Endothelial cell of umbilical vein (primary cell): ENCODE results near the gene NUDT2. TPM values are rescaled to one million over a fixed set of nuclear protein-coding genes. Genes with fewer than 3 reads are reported as not detected.

Source experiments
- BruUV-seq: library from RNA; stranded (reverse); fragments of 400-500 nt; replicated peaks from 2 replicates; lab custom pipeline; 2021; lab: Mats Ljungman, UMichigan
- CTCF ChIA-PET: fragments of 300-600, 350-600 bp; sonication (Branson Sonifier 250); formaldehyde crosslinking; loops from one replicate; lab custom pipeline; 2021; ENCODE audit warnings: antibody characterized with exemption, inconsistent platforms; lab: Charles Lee
- POLR2A ChIA-PET: fragments of 300-600, 350-600 bp; sonication (Branson Sonifier 250); formaldehyde crosslinking; loops from one replicate; lab custom pipeline; 2021; ENCODE audit warnings: antibody characterized with exemption, inconsistent platforms; lab: Charles Lee
- DNase-seq: peaks from one replicate; pipeline ENCODE4 v3.0.0-alpha.2; 2011; ENCODE audit warnings: low read depth, low spot score
- FAIRE-seq: peaks from 2 replicates; lab custom pipeline; 2011; peaks lifted over from hg19 to GRCh38; lab: Jason Lieb, UNC
- H2AFZ ChIP-seq: 2 replicates; pipeline ENCODE4 v1.6.0; 2012; ENCODE audit warnings: low read depth, low read length, control low read depth, inconsistent platforms
- H3K27ac ChIP-seq: 2 replicates; pipeline ENCODE4 v1.5.1; 2011; ENCODE audit warnings: low read depth, mild to moderate bottlenecking, control low read depth, low read length, moderate library complexity; ENCODE audit not compliant: insufficient read depth
- H3K27me3 ChIP-seq, 2 experiments: 2 replicates each; pipeline versions ENCODE4 v1.6.0 to v1.6.1; 2011; ENCODE audit warnings: low read length in 2 of 2, mixed read lengths in 1 of 2; ENCODE audit not compliant: control insufficient read depth in 2 of 2, insufficient read depth in 2 of 2
- H3K36me3 ChIP-seq, 2 experiments: 2 replicates in 1 of 2; 3 replicates in 1 of 2; pipeline ENCODE4 v1.5.1; 2011; ENCODE audit warnings: low read length in 2 of 2, mild to moderate bottlenecking in 1 of 2, moderate library complexity in 1 of 2; ENCODE audit not compliant: control insufficient read depth in 2 of 2, insufficient read depth in 2 of 2; ENCODE audit errors: extremely low read depth in 1 of 2
- H3K4me1 ChIP-seq: 3 replicates; pipeline ENCODE4 v1.5.1; 2011; ENCODE audit warnings: mild to moderate bottlenecking, low read length; ENCODE audit not compliant: control insufficient read depth, insufficient read depth; ENCODE audit errors: extremely low read depth
- H3K4me2 ChIP-seq: 2 replicates; pipeline ENCODE4 v1.6.1; 2011; ENCODE audit warnings: low read length, control low read depth, mixed read lengths; ENCODE audit not compliant: insufficient read depth
- H3K4me3 ChIP-seq, 3 experiments: fragments of 200-600 bp in 1 of 3; sonication (generic), shearing (Covaris generic) in 1 of 3; replicated peaks in 1 of 3; 2 replicates each; pipeline ENCODE4 v1.5.1; 2011 to 2016; ENCODE audit warnings: control low read depth in 3 of 3, low read length in 3 of 3, mild to moderate bottlenecking in 2 of 3, inconsistent platforms in 1 of 3, low read depth in 1 of 3, moderate library complexity in 1 of 3; ENCODE audit not compliant: insufficient read depth in 1 of 3
- H3K79me2 ChIP-seq: 2 replicates; pipeline ENCODE4 v1.6.0; 2012; ENCODE audit warnings: low read length, inconsistent platforms; ENCODE audit not compliant: control insufficient read depth, insufficient read depth
- H3K9ac ChIP-seq: replicated peaks from 2 replicates; pipeline ENCODE3; 2011; ENCODE audit warnings: low read length, control low read depth; ENCODE audit not compliant: insufficient read depth; ENCODE audit errors: extremely low read depth
- H3K9me1 ChIP-seq: replicated peaks from 3 replicates; pipeline ENCODE4 v1.6.0; 2011; ENCODE audit warnings: mild to moderate bottlenecking, low read length; ENCODE audit not compliant: control insufficient read depth, insufficient read depth; ENCODE audit errors: extremely low read depth
- H3K9me3 ChIP-seq: replicated peaks from 2 replicates; pipeline ENCODE4 v1.5.1; 2012; ENCODE audit warnings: low read length, inconsistent platforms; ENCODE audit not compliant: control insufficient read depth, insufficient read depth
- H4K20me1 ChIP-seq: replicated peaks from 2 replicates; pipeline ENCODE3; 2011; ENCODE audit warnings: mild to moderate bottlenecking, low read length; ENCODE audit not compliant: control insufficient read depth, insufficient read depth; ENCODE audit errors: extremely low read depth
- EZH2 ChIP-seq: IDR thresholded peaks from 2 replicates; pipeline ENCODE4 v1.6.1; 2012; ENCODE audit warnings: borderline replicate concordance, low read depth, mild to moderate bottlenecking, moderate library complexity, low read length, inconsistent platforms; ENCODE audit not compliant: severe bottlenecking
- FOS ChIP-seq: IDR thresholded peaks from 2 replicates; pipeline ENCODE4 v1.6.1; 2011; ENCODE audit warnings: mild to moderate bottlenecking, low read length, moderate library complexity, borderline replicate concordance; ENCODE audit not compliant: insufficient read depth
- GATA2 ChIP-seq: IDR thresholded peaks from 2 replicates; pipeline ENCODE4 v1.7.0; 2011; ENCODE audit warnings: low read depth, mild to moderate bottlenecking, moderate library complexity, mixed read lengths, low read length; ENCODE audit not compliant: insufficient read length, insufficient read depth
- JUN ChIP-seq: IDR thresholded peaks from 2 replicates; pipeline ENCODE4 v1.6.1; 2011; ENCODE audit warnings: borderline replicate concordance, low read depth; ENCODE audit not compliant: insufficient read length, insufficient read depth
- MAX ChIP-seq: IDR thresholded peaks from 2 replicates; pipeline ENCODE4 v1.6.1; 2011; ENCODE audit not compliant: insufficient read depth, insufficient read length
- MYC ChIP-seq: IDR thresholded peaks from one replicate; pipeline ENCODE4 v1.6.1; 2011; ENCODE audit warnings: mild to moderate bottlenecking, low read depth, low read length
- POLR2A ChIP-seq: IDR thresholded peaks from 2 replicates; pipeline ENCODE4 v1.6.1; 2012; ENCODE audit warnings: low read depth, mild to moderate bottlenecking, control low read depth, low read length
- POLR2AphosphoS5 ChIP-seq: IDR thresholded peaks from 2 replicates; pipeline ENCODE4 v1.6.1; 2012; ENCODE audit warnings: low read depth, mild to moderate bottlenecking, control low read depth, low read length, moderate library complexity; ENCODE audit not compliant: insufficient read depth
- dilution Hi-C: fragments of 300-500 bp; cut with MboI; formaldehyde crosslinking; loops from one replicate; pipeline ENCODE4 v1.15.0; 2019; ENCODE audit warnings: low sequenced_read_pairs; ENCODE audit not compliant: extremely low pct_ligation_motif_present
- intact Hi-C: fragments of 100-400 bp; cut with micrococcal nuclease; formaldehyde crosslinking; loops from one replicate; pipeline ENCODE4 v1.10.0; 2022
- polyA plus RNA-seq, 4 experiments: library from polyadenylated mRNA; depleted of rRNA in 3 of 4; stranded (reverse) in 3 of 4; unstranded in 1 of 4; fragments of >200 nt; gene quantifications; 2 replicates each; pipeline versions ENCODE4 v1.2.1 to v1.2.3, GENCODE V29; 2011 to 2012; ENCODE audit warnings: missing spikeins in 1 of 4
- total RNA-seq: library from RNA; stranded (reverse); gene quantifications from 2 replicates; pipeline ENCODE4 v1.2.3, GENCODE V29; 2021
- TF ChIP-seq, protein P1 (sequence below), 2 donors: IDR thresholded peaks; 1 replicate in 1 of 2; 2 replicates in 1 of 2; pipeline ENCODE4 v1.5.1; 2011; ENCODE audit warnings: low read length in 2 of 2, mild to moderate bottlenecking in 2 of 2, moderate library complexity in 2 of 2, control low read depth in 1 of 2, inconsistent platforms in 1 of 2, low read depth in 1 of 2; ENCODE audit not compliant: insufficient read depth in 1 of 2; ENCODE audit errors: extremely low read depth in 1 of 2

Gene NUDT2
- total and polyA plus RNA-seq, 2 donors (not counting 3 experiments of a cell fraction or from before 2014, with no cell fraction given) = 25.1 to 45.2 TPM

- Histone ChIP-seq H3K79me2 (no peaks in the 10 kb centered on the region), H3K9me1 (no peaks in the 10 kb centered on the region), H3K4me2 (no peak overlapping the region), H3K9me3 (no peaks in the 10 kb centered on the region), H3K27me3 (no peaks in the 10 kb centered on the region), H3K9ac (no peak overlapping the region), H2AFZ (no peak overlapping the region), H4K20me1 (no peaks in the 10 kb centered on the region), H3K36me3 (no peaks in the 10 kb centered on the region), H3K4me1 (peaks cover 2% of the 10 kb centered on the region), H3K27ac (no peak overlapping the region), H3K4me3 (no peak overlapping the region)
- intact Hi-C loops = no loop called here
- dilution Hi-C loops = no loop called here
- FAIRE-seq (no peak), DNase-seq (no peak)
- no peak for TF ChIP-seq FOS
- TF ChIP-seq, protein P1, sequence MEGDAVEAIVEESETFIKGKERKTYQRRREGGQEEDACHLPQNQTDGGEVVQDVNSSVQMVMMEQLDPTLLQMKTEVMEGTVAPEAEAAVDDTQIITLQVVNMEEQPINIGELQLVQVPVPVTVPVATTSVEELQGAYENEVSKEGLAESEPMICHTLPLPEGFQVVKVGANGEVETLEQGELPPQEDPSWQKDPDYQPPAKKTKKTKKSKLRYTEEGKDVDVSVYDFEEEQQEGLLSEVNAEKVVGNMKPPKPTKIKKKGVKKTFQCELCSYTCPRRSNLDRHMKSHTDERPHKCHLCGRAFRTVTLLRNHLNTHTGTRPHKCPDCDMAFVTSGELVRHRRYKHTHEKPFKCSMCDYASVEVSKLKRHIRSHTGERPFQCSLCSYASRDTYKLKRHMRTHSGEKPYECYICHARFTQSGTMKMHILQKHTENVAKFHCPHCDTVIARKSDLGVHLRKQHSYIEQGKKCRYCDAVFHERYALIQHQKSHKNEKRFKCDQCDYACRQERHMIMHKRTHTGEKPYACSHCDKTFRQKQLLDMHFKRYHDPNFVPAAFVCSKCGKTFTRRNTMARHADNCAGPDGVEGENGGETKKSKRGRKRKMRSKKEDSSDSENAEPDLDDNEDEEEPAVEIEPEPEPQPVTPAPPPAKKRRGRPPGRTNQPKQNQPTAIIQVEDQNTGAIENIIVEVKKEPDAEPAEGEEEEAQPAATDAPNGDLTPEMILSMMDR (IDR thresholded peaks at IDR 0.05; ENCODE audit: extremely low read depth in 1 of 2, insufficient read depth in 1 of 2, low read depth in 1 of 2, low read length in 2 of 2) = no peak
- TF ChIP-seq JUN = no peak
- no peak for TF ChIP-seq MYC
- no peak for TF ChIP-seq POLR2AphosphoS5
- TF ChIP-seq POLR2A = no peak
- no peak for TF ChIP-seq GATA2
- no peak for TF ChIP-seq EZH2
- TF ChIP-seq MAX = no peak
- CTCF ChIA-PET = interaction anchor here (1.3 to 9.4 kb wide), 2 partner anchors 39 to 231 kb away, joined by 4 to 152 read pairs; no protein-coding TSS in a partner anchor
- no TSS peak for BruUV-seq
- POLR2A ChIA-PET = no interaction called here
These were observed 43.2 kb downstream of the NUDT2 start for GRCh38 chr9:34372467-34373011.
